GM18867 (cell line): ENCODE measurements around the gene ECE1.
"Not testable (repeated sequence)": the region's sequence is repeated elsewhere in the genome, so short reads cannot be mapped to it uniquely, and the experiment has no call there.

Source experiments
- ATAC-seq: cut with Tn5 transposase; IDR thresholded peaks from one replicate; pipeline ENCODE4 v1.9.1; 2021; ENCODE audit warnings: mild to moderate bottlenecking, moderate library complexity; ENCODE audit not compliant: unreplicated experiment

The ECE1 gene

GRCh38 chr1:21188235-21188634, 102.0 kb downstream of the ECE1 start:
- ATAC-seq: no peak

- ATAC-seq: no peak
Measured at GRCh38 chr1:21185221-21185731, 105.0 kb downstream of the ECE1 start.

- ATAC-seq: no peak
Measured at GRCh38 chr1:21184276-21184675, 106.0 kb downstream of the ECE1 start.

GRCh38 chr1:21182181-21182731, 108.0 kb downstream of the ECE1 start:
- ATAC-seq: no peak

GRCh38 chr1:21178271-21178670, 112.0 kb downstream of the ECE1 start:
- ATAC-seq: not testable (repeated sequence)

GRCh38 chr1:21176586-21177555, 113.4 kb downstream of the ECE1 start, which contains the start of gene EIF4G3:
Gene EIF4G3 (minus strand): TSS chr1:21176897. CDS start chr1:21002742, 174,155 bp downstream.
- ATAC-seq: peak; percentile 89

- peak; percentile 19 for ATAC-seq
Measured at GRCh38 chr1:21175670-21176581, 114.3 kb downstream of the ECE1 start.

- ATAC-seq: no peak
Measured at GRCh38 chr1:21175324-21175669, 115.0 kb downstream of the ECE1 start.

- no peak for ATAC-seq
Measured at GRCh38 chr1:21174654-21175323, 115.5 kb downstream of the ECE1 start.

- ATAC-seq: no peak
Measured at GRCh38 chr1:21174230-21174629, 116.0 kb downstream of the ECE1 start.

- not testable (repeated sequence) for ATAC-seq
Measured at GRCh38 chr1:21173096-21173495, 117.2 kb downstream of the ECE1 start.

GRCh38 chr1:21170837-21171236, 119.4 kb downstream of the ECE1 start:
- ATAC-seq: not testable (repeated sequence)

GRCh38 chr1:21168444-21168843, 121.8 kb downstream of the ECE1 start:
- no peak for ATAC-seq
